MM.1S (cell line): ENCODE measurements around the gene ST7.

Experiments
- DNase-seq: peaks from one replicate; pipeline ENCODE4 v3.0.0-alpha.2; 2015
- H2AFZ ChIP-seq: fragments of 300-600 bp; sonication (generic); 2 replicates; pipeline ENCODE4 v1.6.0; 2016; ENCODE audit warnings: antibody characterized with exemption, low read length
- H3F3A ChIP-seq: fragments of 300-600 bp; sonication (generic); 2 replicates; pipeline ENCODE4 v1.6.1; 2016; ENCODE audit warnings: mild to moderate bottlenecking, antibody characterized with exemption, low read length, moderate library complexity, mixed read lengths; ENCODE audit not compliant: insufficient read depth
- H3K27ac ChIP-seq: fragments of 300-600 bp; sonication (generic); 2 replicates; pipeline ENCODE4 v1.5.1; 2016; ENCODE audit warnings: mild to moderate bottlenecking, low read length
- H3K27me3 ChIP-seq: fragments of 300-600 bp; sonication (generic); replicated peaks from 2 replicates; pipeline ENCODE4 v1.6.0; 2016; ENCODE audit warnings: low read length; ENCODE audit not compliant: insufficient read depth
- H3K36me3 ChIP-seq: fragments of 300-600 bp; sonication (generic); replicated peaks from 2 replicates; pipeline ENCODE4 v1.6.1; 2016; ENCODE audit warnings: mild to moderate bottlenecking, low read length, mixed read lengths; ENCODE audit not compliant: insufficient read depth
- H3K4me1 ChIP-seq: fragments of 300-600 bp; sonication (generic); 2 replicates; pipeline ENCODE4 v1.6.1; 2016; ENCODE audit warnings: low read length, mixed read lengths
- H3K4me2 ChIP-seq: fragments of 300-600 bp; sonication (generic); 2 replicates; pipeline ENCODE4 v1.6.0; 2016; ENCODE audit warnings: low read depth, low read length
- H3K4me3 ChIP-seq: fragments of 300-600 bp; sonication (generic); 2 replicates; pipeline ENCODE4 v1.5.1; 2016; ENCODE audit warnings: low read length, mixed read lengths
- H3K79me2 ChIP-seq: fragments of 300-600 bp; sonication (generic); 2 replicates; pipeline ENCODE4 v1.6.1; 2016; ENCODE audit warnings: mixed run types, low read length, mixed read lengths
- H3K9ac ChIP-seq: fragments of 300-600 bp; sonication (generic); 2 replicates; pipeline ENCODE4 v1.6.1; 2016; ENCODE audit warnings: low read length, mixed read lengths
- H3K9me2 ChIP-seq: fragments of 300-600 bp; sonication (generic); replicated peaks from 2 replicates; pipeline ENCODE4 v1.6.1; 2016; ENCODE audit warnings: mild to moderate bottlenecking, low read length, mixed read lengths; ENCODE audit not compliant: insufficient read depth
- H3K9me3 ChIP-seq: fragments of 300-600 bp; sonication (generic); replicated peaks from 2 replicates; pipeline ENCODE4 v1.6.1; 2016; ENCODE audit warnings: mild to moderate bottlenecking, low read length, mixed read lengths; ENCODE audit not compliant: insufficient read depth
- H4K20me1 ChIP-seq: fragments of 300-600 bp; sonication (generic); 2 replicates; pipeline ENCODE4 v1.6.1; 2016; ENCODE audit warnings: mild to moderate bottlenecking, low read length, moderate library complexity, mixed read lengths; ENCODE audit not compliant: insufficient read depth
- EZH2 ChIP-seq: fragments of 300-600 bp; sonication (generic); optimal IDR thresholded peaks from 2 replicates; pipeline ENCODE3; 2017; ENCODE audit warnings: low read depth, mild to moderate bottlenecking, antibody characterized with exemption, low read length, mixed read lengths
- EZH2phosphoT487 ChIP-seq: fragments of 300-600 bp; sonication (generic); IDR thresholded peaks from 2 replicates; pipeline ENCODE4 v1.6.1; 2018; ENCODE audit warnings: antibody characterized with exemption, low read length
- TF ChIP-seq, protein P1 (sequence below): fragments of 300-600 bp; sonication (generic); IDR thresholded peaks from 2 replicates; pipeline ENCODE4 v1.5.1; 2016; ENCODE audit warnings: antibody characterized with exemption, low read length, mixed read lengths

The ST7 gene

DNA sequence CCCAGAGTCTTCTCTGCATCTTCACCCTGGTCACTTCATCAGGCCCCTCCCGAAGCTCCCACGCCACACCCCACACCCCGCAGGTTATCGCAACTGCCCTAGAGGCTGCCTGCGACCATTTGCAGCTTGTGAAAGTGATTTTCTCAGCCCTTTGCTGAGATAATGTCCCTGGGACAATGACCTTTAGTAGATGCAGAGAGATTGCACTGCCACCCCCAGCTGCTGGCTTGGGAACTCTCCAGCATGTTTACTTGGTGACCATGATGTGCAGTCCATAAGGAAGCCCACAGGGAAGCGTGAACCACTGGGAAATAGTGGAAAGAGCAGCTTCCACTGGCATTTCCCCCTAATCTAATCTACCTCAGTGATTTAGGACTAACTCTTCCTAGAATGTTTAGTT lies 272.2 kb downstream of the ST7 start:
- H3K27ac ChIP-seq: no peak overlapping the region
- no peak overlapping the region for H2AFZ ChIP-seq
- no peaks in the 10 kb centered on the region for H3K9me3 ChIP-seq
- no peak for DNase-seq
- H3F3A ChIP-seq: no peaks in the 10 kb centered on the region
- TF ChIP-seq EZH2: no peak
- no peak for TF ChIP-seq EZH2phosphoT487
- H3K4me1 ChIP-seq: no peaks in the 10 kb centered on the region
- H3K9ac ChIP-seq: no peak overlapping the region
- H3K9me2 ChIP-seq: no peaks in the 10 kb centered on the region
- H4K20me1 ChIP-seq: no peaks in the 10 kb centered on the region
- H3K27me3 ChIP-seq: no peaks in the 10 kb centered on the region
- H3K79me2 ChIP-seq: no peaks in the 10 kb centered on the region
- H3K36me3 ChIP-seq: no peaks in the 10 kb centered on the region
- H3K4me3 ChIP-seq: no peak overlapping the region
- no peak overlapping the region for H3K4me2 ChIP-seq

- Histone ChIP-seq H2AFZ (no peak overlapping the region), H3K79me2 (no peaks in the 10 kb centered on the region), H3K4me3 (no peak overlapping the region), H4K20me1 (no peaks in the 10 kb centered on the region), H3K4me2 (no peak overlapping the region), H3K9ac (no peak overlapping the region), H3K36me3 (no peaks in the 10 kb centered on the region), H3K27me3 (no peaks in the 10 kb centered on the region), H3K4me1 (no peaks in the 10 kb centered on the region), H3K9me3 (no peaks in the 10 kb centered on the region), H3F3A (no peaks in the 10 kb centered on the region), H3K27ac (no peak overlapping the region), H3K9me2 (no peaks in the 10 kb centered on the region)
- no peak for DNase-seq
- TF ChIP-seq EZH2 (no peak), EZH2phosphoT487 (no peak)
- TF ChIP-seq, protein P1, sequence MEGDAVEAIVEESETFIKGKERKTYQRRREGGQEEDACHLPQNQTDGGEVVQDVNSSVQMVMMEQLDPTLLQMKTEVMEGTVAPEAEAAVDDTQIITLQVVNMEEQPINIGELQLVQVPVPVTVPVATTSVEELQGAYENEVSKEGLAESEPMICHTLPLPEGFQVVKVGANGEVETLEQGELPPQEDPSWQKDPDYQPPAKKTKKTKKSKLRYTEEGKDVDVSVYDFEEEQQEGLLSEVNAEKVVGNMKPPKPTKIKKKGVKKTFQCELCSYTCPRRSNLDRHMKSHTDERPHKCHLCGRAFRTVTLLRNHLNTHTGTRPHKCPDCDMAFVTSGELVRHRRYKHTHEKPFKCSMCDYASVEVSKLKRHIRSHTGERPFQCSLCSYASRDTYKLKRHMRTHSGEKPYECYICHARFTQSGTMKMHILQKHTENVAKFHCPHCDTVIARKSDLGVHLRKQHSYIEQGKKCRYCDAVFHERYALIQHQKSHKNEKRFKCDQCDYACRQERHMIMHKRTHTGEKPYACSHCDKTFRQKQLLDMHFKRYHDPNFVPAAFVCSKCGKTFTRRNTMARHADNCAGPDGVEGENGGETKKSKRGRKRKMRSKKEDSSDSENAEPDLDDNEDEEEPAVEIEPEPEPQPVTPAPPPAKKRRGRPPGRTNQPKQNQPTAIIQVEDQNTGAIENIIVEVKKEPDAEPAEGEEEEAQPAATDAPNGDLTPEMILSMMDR: no peak
Observed at GRCh38 chr7:117227091-117227490, 273.8 kb downstream of the ST7 start.

GRCh38 chr7:117229350-117229749 lies 276.0 kb downstream of the ST7 start:
- Histone ChIP-seq H3K27ac (no peak overlapping the region), H3K79me2 (no peaks in the 10 kb centered on the region), H2AFZ (no peak overlapping the region), H3K4me3 (no peak overlapping the region), H3K9ac (no peak overlapping the region), H4K20me1 (no peaks in the 10 kb centered on the region), H3F3A (no peaks in the 10 kb centered on the region), H3K27me3 (no peaks in the 10 kb centered on the region), H3K9me2 (no peaks in the 10 kb centered on the region), H3K4me1 (no peaks in the 10 kb centered on the region), H3K4me2 (no peak overlapping the region), H3K9me3 (no peaks in the 10 kb centered on the region), H3K36me3 (no peaks in the 10 kb centered on the region)
- DNase-seq: no peak
- TF ChIP-seq, protein P1: no peak
- TF ChIP-seq EZH2phosphoT487: no peak
- TF ChIP-seq EZH2: no peak

- Histone ChIP-seq H3F3A (no peaks in the 10 kb centered on the region), H3K79me2 (no peaks in the 10 kb centered on the region), H4K20me1 (no peaks in the 10 kb centered on the region), H3K9ac (no peak overlapping the region), H3K9me2 (no peaks in the 10 kb centered on the region), H3K4me3 (no peak overlapping the region), H3K27ac (no peak overlapping the region), H3K36me3 (no peaks in the 10 kb centered on the region), H3K9me3 (no peaks in the 10 kb centered on the region), H3K27me3 (no peaks in the 10 kb centered on the region), H3K4me1 (no peaks in the 10 kb centered on the region), H3K4me2 (no peak overlapping the region), H2AFZ (no peak overlapping the region)
- TF ChIP-seq, protein P1: no peak
- TF ChIP-seq EZH2 (no peak), EZH2phosphoT487 (no peak)
- DNase-seq: no peak
Observed at GRCh38 chr7:117230276-117231046, 277.2 kb downstream of the ST7 start.
